Mesothelial cell of epicardium (in vitro differentiated cells): ENCODE data around the gene LCN1. TPM values are rescaled to one million over a fixed set of nuclear protein-coding genes. Genes with fewer than 3 reads are reported as not detected.

Experiments
- DNase-seq, 2 experiments: peaks; one replicate each; pipeline ENCODE4 v3.0.0; 2021; ENCODE audit warnings: low spot score in 2 of 2; ENCODE audit not compliant: unreplicated experiment in 2 of 2
- H3K27ac Mint-ChIP-seq: 2 replicates; pipeline ENCODE4 v1.8.0; 2021; ENCODE audit warnings: mixed read lengths
- H3K27me3 Mint-ChIP-seq: 2 replicates; pipeline ENCODE4 v1.8.0; 2021; ENCODE audit warnings: low read depth, mixed read lengths
- H3K36me3 Mint-ChIP-seq: 2 replicates; pipeline ENCODE4 v1.8.0; 2021; ENCODE audit warnings: mixed read lengths
- H3K4me1 Mint-ChIP-seq: 2 replicates; pipeline ENCODE4 v1.8.0; 2021; ENCODE audit warnings: mixed read lengths
- H3K4me3 Mint-ChIP-seq: 2 replicates; pipeline ENCODE4 v1.8.0; 2021; ENCODE audit warnings: mild to moderate bottlenecking, moderate library complexity, mixed read lengths
- H3K9me3 Mint-ChIP-seq: 2 replicates; pipeline ENCODE4 v1.8.0; 2021; ENCODE audit warnings: mixed read lengths
- CTCF ChIP-seq: fragments of 200-600 bp; sonication (generic); IDR thresholded peaks from one replicate; pipeline ENCODE4 v1.5.0; 2021; ENCODE audit warnings: antibody characterized with exemption; ENCODE audit not compliant: unreplicated experiment
- total RNA-seq: library from RNA; stranded (reverse); gene quantifications from 3 replicates; pipeline ENCODE4 v1.2.1, GENCODE V29; 2021

LCN1 gene
- total RNA-seq, 1 donor from 2014 or later: not detected

- peaks cover 10% of the 10 kb centered on the region for H3K4me1 Mint-ChIP-seq
- peaks cover 2% of the 10 kb centered on the region for H3K36me3 Mint-ChIP-seq
- no peaks in the 10 kb centered on the region for H3K9me3 Mint-ChIP-seq
- H3K4me3 Mint-ChIP-seq: peak overlapping the region; percentile 86
- H3K27me3 Mint-ChIP-seq: no peaks in the 10 kb centered on the region
- H3K27ac Mint-ChIP-seq: peak overlapping the region; percentile 71
- TF ChIP-seq CTCF: no peak
- no peak for DNase-seq
These were observed 22.7 kb upstream of the LCN1 start for GRCh38 chr9:135498381-135499126.

GRCh38 chr9:135499326-135500070 lies 21.7 kb upstream of the LCN1 start:
- peak overlapping the region; percentile 86 for H3K4me3 Mint-ChIP-seq
- no peaks in the 10 kb centered on the region for H3K9me3 Mint-ChIP-seq
- peaks cover 4% of the 10 kb centered on the region for H3K36me3 Mint-ChIP-seq
- H3K27me3 Mint-ChIP-seq: no peaks in the 10 kb centered on the region
- H3K27ac Mint-ChIP-seq: peak overlapping the region; percentile 71
- H3K4me1 Mint-ChIP-seq: peaks cover 10% of the 10 kb centered on the region
- peak; percentile 91 to 94 for DNase-seq
- no peak for TF ChIP-seq CTCF

GRCh38 chr9:135500071-135500524 lies 21.1 kb upstream of the LCN1 start:
- no peaks in the 10 kb centered on the region for H3K27me3 Mint-ChIP-seq
- TF ChIP-seq CTCF: no peak
- peak overlapping the region; percentile 86 for H3K4me3 Mint-ChIP-seq
- peaks cover 5% of the 10 kb centered on the region for H3K36me3 Mint-ChIP-seq
- DNase-seq: no peak
- H3K27ac Mint-ChIP-seq: peak overlapping the region; percentile 50
- no peaks in the 10 kb centered on the region for H3K9me3 Mint-ChIP-seq
- peaks cover 10% of the 10 kb centered on the region for H3K4me1 Mint-ChIP-seq

- Mint-ChIP-seq H3K27me3 (no peaks in the 10 kb centered on the region), H3K36me3 (peaks cover 7% of the 10 kb centered on the region), H3K27ac (peak within 1 kb of the TSS; percentile 93), H3K4me1 (peaks cover 10% of the 10 kb centered on the region), H3K9me3 (no peaks in the 10 kb centered on the region), H3K4me3 (peak within 1 kb of the TSS; percentile 86)
- peak; percentile 59 for TF ChIP-seq CTCF
- peak; percentile 77 to 85 for DNase-seq
These were observed 20.5 kb upstream of the LCN1 start, which contains the start of gene MRPS2 for GRCh38 chr9:135500525-135501260. TSS of gene MRPS2 (plus strand) at chr9:135500682. CDS start at chr9:135500711, 29 bp downstream.
